Glutamatergic neuron (in vitro differentiated cells): ENCODE results near the gene PLBD1. TPM values are rescaled to one million over a fixed set of nuclear protein-coding genes. Genes with fewer than 3 reads are reported as not detected.

Source experiments
- DNase-seq: peaks from one replicate; pipeline ENCODE4 v3.0.0; 2022
- H3K27ac Mint-ChIP-seq: one replicate; pipeline ENCODE4 v1.8.0; 2020; ENCODE audit warnings: mild to moderate bottlenecking, mixed read lengths, inconsistent platforms; ENCODE audit not compliant: unreplicated experiment
- H3K27me3 Mint-ChIP-seq: one replicate; pipeline ENCODE4 v1.8.0; 2020; ENCODE audit warnings: mild to moderate bottlenecking, moderate library complexity, mixed read lengths, inconsistent platforms; ENCODE audit not compliant: unreplicated experiment
- H3K36me3 Mint-ChIP-seq: one replicate; pipeline ENCODE4 v1.8.0; 2020; ENCODE audit warnings: mild to moderate bottlenecking, mixed read lengths, inconsistent platforms; ENCODE audit not compliant: unreplicated experiment
- H3K4me1 Mint-ChIP-seq: one replicate; pipeline ENCODE4 v1.8.0; 2020; ENCODE audit warnings: mild to moderate bottlenecking, low read depth, mixed read lengths, inconsistent platforms; ENCODE audit not compliant: unreplicated experiment
- H3K4me3 Mint-ChIP-seq: one replicate; pipeline ENCODE4 v1.8.0; 2020; ENCODE audit warnings: mild to moderate bottlenecking, mixed read lengths, inconsistent platforms; ENCODE audit not compliant: unreplicated experiment
- H3K9me3 Mint-ChIP-seq: one replicate; pipeline ENCODE4 v1.8.0; 2020; ENCODE audit warnings: mild to moderate bottlenecking, moderate library complexity, mixed read lengths, inconsistent platforms; ENCODE audit not compliant: unreplicated experiment
- CTCF ChIP-seq: fragments of 200-600 bp; sonication (generic); IDR thresholded peaks from one replicate; pipeline ENCODE4 v1.5.0; 2021; ENCODE audit not compliant: partially characterized antibody, unreplicated experiment
- total RNA-seq: library from RNA; stranded (reverse); fragmentation: NEBNext Ultra II Directional; extraction: Animal tissue kit (Norgen Biotek cat#: 25700); gene quantifications from one replicate; pipeline ENCODE4 v1.2.1, GENCODE V29; 2021; ENCODE audit not compliant: unreplicated experiment

Gene PLBD1
- total RNA-seq, 1 donor from 2014 or later: 0.32 TPM

GRCh38 chr12:14454098-14454907 is 113.4 kb downstream of the PLBD1 start:
- H3K4me3 Mint-ChIP-seq: no peak overlapping the region
- no peak for DNase-seq
- H3K27me3 Mint-ChIP-seq: no peaks in the 10 kb centered on the region
- peak overlapping the region; percentile 71 for H3K27ac Mint-ChIP-seq
- TF ChIP-seq CTCF: peak; percentile 71
- H3K36me3 Mint-ChIP-seq: no peaks in the 10 kb centered on the region
- peaks cover 5% of the 10 kb centered on the region for H3K4me1 Mint-ChIP-seq
- H3K9me3 Mint-ChIP-seq: peaks cover 10% of the 10 kb centered on the region

Other genes starting within 250 kb of the PLBD1 start
- gene ATF7IP, start 202.2 kb downstream of the PLBD1 start, total RNA-seq: 204 TPM
- gene GUCY2C, start 128.7 kb upstream of the PLBD1 start, total RNA-seq: not detected
- 54.6 TPM for gene WBP11, start 235.6 kb upstream of the PLBD1 start, total RNA-seq
- gene C12orf60, start 235.8 kb upstream of the PLBD1 start, total RNA-seq: 0.88 TPM
- not detected for gene SMCO3, start 246.3 kb upstream of the PLBD1 start, total RNA-seq